GM19438 (cell line): Measurements from ENCODE around the gene TBX20.
"Not testable (repeated sequence)": the region's sequence is repeated elsewhere in the genome, so short reads cannot be mapped to it uniquely, and the experiment has no call there.

Experiments
- ATAC-seq: cut with Tn5 transposase; IDR thresholded peaks from one replicate; pipeline ENCODE4 v1.9.1; 2021; ENCODE audit warnings: low read depth; ENCODE audit not compliant: unreplicated experiment

Gene TBX20

DNA sequence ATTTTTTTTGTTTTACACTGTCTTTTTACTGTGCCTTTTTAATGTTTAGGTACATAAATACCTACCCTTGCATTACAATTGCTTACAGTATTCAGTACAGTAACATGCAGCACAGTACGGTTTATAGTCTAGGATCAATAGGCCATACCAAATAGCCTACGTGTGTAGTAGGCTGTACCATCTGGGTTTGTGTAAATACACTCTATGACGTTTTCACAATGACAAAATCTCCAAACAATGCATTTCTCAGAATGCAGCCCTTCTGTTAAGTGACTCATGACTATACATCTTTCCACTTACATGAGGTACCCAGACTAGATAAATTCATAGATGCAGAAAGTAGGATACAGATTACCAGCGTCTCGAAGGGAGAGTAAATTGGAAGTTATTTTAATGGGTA is 26.5 kb downstream of the TBX20 start:
- not testable (repeated sequence) for ATAC-seq

DNA sequence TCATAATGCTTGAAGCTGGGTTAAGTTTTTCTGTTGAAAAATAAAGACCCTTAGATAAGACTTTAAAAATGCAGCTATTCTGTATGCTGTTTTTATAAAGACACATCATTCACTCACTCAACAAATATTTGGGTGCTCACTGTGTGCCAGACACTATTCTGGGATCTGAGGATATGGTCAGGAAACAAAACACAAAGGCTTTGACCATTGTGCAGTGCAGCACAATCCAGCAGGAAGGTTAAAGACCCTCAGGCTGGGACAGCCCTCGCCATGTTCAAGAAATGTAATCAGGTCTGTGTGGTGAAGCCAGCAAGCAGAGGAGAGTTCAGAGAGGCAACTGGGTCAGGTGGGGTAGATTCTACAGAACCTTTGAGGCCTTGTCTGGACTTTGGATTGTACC is 31.5 kb downstream of the TBX20 start:
- ATAC-seq: not testable (repeated sequence)

DNA sequence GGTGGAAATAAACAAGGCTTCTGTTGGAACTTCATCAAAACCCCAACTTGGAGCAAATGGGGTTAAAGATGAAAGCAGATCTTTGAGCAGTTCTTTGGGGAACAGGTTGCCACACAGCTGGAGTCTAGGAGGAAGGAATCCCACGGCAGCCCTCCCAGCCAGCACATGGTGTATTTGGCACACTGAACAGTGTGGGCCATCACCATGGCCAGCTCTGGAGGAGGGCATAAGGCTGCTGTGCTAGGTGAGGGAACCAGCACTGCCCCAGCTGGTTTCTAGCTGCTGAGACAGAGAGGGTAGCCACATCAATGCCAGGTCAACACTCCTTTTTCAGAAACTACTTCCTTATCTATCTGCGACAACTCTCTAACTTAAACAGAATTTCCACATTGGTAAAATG is 33.7 kb downstream of the TBX20 start:
- ATAC-seq: not testable (repeated sequence)

DNA sequence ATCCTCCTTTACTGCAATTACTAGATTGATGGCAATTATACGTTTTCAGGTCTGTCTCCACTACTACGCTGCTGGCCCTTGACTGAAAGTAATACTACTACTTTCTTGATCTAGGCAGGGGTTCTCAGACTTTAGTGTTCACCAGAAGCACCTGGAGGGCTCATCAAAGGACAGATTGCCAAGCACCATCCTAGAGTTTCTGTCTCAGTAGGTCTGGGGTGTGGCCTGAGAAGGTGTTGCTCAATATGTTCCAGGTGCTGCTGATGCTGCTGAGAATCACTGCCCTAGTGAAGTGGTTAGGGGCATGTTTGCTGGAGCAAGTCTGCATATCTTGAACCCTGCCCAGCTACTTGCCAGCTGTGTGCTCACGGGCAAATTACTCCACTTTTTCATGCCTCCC is 37.9 kb downstream of the TBX20 start:
- not testable (repeated sequence) for ATAC-seq

DNA sequence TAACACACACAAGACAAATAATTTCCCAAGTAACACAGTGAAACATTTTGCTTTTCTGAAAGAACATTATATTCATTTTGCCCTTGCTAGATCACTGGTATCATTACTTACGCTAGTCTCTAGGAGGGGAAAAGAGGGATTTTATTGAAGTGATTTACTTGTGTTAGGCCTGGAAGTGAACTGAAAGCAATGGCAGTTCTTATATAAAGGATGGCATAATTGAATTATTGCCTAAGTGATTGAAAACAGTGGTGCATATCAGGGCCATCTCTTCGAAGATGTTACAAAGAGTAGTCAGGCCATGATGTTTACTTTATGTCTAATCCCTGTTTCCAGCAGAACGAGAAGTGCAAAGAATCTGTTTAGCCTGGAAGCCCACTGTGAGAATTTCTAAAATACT is 38.8 kb downstream of the TBX20 start:
- ATAC-seq: not testable (repeated sequence)

DNA sequence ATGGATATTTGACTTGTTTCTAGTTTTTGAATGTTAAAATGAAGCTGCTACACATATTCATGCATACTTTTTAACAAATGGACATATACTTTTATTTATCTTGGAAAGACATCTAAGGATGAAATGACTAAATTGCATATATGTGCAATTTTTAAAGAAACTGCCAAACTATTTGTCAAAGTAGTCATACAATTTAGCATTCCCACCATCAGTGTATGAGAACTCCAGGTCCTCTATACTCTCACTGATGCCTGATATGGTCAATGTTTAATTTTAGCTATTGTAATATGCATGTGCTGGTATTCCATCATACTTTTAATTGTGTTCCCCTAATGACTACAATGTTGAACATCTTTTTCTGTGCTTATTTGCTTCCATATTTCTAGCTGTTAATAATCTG is 47.0 kb downstream of the TBX20 start:
- not testable (repeated sequence) for ATAC-seq

DNA sequence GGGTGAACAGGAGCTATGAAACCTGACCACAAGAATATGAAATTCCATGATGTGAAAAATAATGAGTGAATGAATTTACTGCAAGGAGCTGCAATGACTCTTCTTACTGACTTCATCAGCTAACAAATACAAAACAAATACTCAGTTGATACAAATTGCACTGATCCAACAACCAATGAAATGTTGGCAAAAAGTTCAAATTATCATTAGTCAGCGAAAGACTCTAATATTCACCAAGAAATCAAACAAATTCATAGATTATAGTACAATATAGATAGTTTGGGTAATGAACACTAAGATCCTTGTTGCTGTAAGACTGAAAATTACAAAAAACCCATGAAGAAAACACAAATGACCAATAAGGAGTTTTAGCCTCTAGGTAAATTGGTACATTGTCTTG is 49.0 kb downstream of the TBX20 start:
- not testable (repeated sequence) for ATAC-seq

DNA sequence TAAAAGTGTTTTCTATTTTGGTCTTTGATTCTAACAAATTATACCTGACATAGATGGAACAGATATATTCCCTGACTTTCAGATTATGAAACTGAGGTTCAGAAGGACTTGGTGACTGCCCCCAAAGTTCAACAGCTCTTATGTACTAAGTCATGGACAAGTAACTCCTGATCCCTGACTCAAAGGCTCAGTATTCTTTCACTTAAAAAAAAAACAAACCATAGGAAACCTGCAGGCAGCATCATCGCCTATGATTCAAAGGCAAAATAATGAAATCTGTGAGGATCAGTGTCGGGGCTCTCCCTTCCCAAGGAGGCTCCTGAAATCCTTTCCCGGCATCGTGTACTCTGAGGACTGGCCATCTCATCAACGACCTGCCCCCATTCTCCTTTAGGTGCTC is 49.9 kb downstream of the TBX20 start:
- ATAC-seq: not testable (repeated sequence)

DNA sequence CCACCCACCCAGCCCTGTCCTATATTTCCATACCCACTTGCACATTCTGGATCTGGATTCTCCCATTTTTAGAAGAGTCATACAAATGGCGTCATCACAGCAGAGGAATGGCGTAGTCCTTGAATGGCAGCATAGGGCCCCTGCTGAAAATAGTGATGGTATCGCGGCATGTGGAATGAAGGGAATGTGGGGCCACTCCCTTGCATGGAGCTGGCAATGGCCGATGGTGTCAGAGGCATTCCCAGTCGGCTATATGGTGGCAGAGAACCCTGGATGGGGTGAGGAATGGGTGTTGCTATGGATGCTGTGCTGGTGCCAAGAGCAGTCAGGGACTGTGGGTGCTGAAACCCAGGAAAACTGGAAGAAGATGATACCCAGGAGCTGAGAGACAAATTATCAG is 51.5 kb downstream of the TBX20 start:
- not testable (repeated sequence) for ATAC-seq

DNA sequence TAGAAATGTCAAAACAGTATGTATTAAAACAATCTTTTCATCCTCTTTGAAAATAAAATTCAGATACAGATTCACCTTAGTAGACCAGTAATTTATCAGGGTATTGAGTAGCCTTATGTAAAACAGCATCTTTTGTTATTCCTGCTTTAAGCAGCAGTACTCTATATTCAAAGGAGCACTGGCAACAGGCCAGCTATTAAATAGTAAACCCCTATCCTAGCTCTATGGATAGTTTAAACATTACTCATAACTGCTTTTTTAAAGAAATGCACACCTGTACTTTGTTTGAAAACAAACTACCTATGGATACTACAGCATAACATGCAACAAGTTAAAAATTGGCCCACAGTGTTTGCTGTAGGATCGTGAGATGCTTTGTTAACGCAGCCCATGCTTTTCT is 53.7 kb downstream of the TBX20 start:
- not testable (repeated sequence) for ATAC-seq

DNA sequence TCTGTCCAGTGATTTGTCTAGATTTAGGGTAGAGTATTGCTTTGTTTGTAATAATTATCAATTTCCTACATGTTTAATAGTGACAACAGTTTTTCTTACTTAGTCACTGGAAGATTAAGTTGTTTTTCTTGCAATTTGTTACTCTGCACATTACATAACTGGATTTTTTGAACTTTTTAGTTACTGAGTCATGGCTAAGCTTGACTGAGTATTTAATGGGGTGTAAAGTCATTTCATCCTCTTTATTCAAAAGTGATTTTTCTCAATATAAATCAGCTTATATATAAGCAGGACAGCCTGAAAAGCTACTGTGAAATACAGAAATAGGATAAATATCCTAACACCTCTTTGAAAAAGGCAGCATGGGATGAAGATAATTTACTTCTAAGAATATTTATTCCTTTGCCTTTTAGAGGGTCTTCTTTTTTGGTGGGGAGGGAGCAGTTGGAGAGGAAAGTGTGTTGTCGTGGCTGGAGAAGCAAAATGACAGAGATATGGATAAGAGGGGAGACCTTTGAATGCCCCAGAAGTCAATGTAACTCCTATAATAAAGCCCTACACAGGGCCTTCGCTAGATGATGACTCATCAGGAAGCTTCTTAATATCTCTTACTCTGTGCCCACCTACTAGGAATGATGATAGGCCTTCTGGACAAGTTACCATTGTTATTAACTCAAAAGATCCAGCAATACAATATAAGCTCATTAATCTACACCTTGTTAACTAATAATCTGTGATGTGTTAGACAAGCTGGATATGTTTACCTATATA is 55.3 kb downstream of the TBX20 start:
- not testable (repeated sequence) for ATAC-seq

DNA sequence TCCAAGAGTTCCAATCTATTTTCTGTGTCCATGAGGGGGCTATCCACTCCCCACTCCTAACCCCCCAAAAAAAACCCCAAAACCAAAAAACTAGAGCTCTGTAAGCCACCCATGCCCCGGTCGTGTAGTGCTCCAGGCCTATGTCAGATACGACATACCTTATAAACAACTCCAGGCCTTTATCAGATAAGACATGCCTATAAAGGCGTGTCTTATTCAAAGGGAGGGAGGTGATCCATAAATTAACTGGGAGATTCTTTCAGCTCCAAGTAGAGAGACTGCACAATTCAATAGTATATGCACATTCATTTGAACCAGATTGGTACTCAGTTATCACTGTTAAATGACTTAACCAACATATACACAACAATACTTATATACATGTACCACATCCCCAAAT is 62.3 kb downstream of the TBX20 start:
- not testable (repeated sequence) for ATAC-seq

DNA sequence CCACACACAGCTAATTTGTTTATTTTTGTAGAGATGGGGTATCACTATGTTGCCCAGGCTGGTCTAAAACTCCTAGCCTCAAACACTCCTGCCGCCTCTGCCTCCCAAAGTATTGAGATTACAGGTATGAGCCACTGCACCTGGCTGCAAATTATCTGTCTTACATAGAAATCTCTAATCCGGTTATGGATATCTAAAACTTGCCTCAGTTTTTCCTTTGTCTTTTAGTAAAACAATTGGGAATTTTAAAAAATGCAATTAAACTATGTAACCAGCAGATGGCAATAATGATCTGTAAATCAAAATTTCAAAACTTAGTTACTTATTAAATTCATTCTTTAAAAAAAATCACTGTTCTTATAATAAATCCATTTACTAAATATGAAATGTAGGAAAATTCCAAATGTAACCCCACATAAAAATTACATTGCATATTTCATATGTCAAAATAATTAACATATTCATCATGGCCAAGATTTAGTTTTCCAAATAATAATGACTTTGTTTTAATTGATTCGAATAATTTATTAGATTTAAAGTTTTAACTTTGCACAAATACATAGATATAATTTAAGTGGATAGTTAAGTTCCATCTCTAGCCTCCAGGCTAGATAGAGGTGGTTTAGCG is 63.6 kb downstream of the TBX20 start:
- ATAC-seq: not testable (repeated sequence)

DNA sequence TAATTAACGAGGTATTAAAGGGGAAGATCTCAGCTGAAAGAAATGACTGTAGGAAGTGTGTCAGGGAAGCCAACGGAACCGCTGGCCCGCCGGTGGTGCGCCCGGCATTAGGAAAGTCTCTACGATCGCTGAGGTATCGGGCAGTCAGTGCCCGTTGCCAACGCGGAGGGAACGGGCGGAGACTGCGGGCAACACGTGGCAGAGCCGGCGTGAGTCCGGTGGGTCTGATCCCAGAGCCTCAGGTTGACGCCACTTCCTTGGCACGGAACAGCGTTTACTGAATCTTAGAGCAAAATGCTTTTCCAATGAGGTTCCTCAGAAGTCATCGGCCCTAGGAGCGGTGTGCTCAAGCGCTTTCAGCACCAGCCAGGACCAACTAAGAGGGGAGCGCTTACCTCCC is 67.1 kb downstream of the TBX20 start:
- ATAC-seq: not testable (repeated sequence)

DNA sequence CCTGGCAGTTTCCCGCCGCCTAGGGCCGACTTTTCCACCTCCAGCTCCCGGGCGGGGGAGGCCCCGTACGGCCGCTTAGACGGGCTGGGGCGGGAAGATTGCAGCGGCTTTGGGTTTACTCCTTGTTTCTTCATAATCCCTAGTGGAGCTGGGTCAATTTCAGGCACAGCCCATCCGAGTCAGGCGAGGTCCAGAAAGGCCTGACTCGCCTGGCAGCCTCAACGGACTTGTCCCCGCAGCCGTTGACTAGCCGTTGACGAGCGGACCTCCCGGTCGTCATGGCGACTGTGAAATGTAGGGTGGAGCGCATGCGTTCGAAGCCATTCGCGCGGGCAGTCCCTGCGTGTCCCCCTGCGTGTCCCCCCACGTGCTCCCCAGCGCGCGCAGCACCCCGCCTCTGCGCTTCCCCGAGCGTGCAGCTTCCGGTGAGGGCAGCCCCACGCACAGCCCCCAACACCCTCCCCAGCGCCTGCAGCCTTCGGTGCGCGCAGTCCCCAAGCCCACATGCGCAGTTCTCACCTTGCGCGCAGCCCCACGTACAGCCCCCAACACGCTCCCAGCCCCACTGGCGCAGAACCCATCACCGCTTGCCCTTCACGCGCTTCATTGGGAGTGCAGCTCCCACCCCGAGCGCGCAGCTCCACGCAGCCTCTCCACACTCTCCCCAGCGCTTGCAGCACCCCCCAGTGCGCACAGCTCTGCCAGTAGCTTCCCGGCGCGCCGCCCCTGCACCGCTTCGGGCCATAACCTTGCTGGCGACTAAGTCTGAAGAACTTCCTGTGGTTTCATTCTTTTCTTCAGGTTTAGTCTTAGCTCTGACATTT is 67.8 kb downstream of the TBX20 start:
- no peak for ATAC-seq

DNA sequence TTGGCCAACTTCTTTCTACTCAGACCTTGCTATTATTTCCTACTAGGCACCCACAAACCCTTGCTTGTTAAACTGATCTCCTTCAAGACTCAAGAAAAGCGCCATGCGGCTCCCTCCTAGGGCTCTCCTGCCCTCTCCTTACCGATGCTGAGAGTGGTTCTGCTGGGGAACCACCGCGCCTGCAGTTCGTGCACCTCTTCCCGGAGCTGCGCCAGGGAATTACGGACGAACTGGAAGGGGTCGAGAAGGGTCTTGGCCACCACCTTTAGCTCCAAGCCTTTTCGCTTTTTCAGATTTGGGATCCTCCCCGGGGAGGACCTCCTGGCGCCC is 68.4 kb downstream of the TBX20 start:
- ATAC-seq: not testable (repeated sequence)

DNA sequence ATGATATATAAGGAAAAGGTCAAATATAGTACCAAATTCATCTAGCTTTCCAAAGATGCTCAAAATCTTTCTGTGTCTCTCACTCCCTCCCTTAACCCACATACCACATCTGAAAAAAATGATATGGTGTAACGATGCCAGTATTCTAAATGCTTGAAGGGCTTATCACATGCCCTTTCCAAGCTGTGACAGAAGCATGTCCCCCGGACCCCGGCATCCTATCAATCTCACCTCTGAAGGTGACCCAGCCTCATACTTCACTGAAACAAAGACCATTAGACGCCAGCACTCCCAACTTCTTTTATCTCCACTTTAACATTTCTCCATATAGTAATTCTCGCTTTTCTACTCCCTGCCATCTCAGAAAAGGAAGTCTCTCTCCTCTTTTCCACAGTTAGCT is 68.9 kb downstream of the TBX20 start:
- ATAC-seq: not testable (repeated sequence)

DNA sequence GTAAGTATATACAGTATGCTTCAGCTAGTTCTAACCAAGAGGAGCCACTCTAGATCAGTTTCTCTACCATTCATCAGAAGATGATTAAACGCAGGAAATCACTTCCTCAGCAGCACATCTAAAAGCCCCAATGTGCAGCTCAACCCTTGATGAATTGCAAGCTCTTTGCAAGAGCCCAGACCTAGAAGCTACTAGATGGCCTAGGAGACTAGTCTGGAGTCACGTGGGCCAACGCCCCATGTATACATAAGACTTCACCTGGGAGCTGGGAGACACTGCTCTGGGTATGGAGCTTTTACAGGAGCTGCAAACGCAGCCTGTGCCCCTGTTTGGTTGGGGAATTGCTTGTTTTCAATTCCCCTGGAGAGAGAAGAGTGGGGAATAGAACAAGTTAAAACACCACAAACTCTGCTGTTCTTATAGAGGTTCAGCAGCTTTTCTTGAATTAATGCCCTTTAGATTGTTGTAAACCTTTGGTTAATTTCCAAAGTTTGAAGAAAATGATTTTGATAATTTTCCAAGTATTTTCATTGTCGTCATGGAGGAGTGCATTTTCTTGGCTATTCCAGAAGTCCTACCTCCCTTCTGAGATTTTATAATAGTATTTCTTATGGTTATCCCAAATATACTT is 69.9 kb downstream of the TBX20 start:
- not testable (repeated sequence) for ATAC-seq

DNA sequence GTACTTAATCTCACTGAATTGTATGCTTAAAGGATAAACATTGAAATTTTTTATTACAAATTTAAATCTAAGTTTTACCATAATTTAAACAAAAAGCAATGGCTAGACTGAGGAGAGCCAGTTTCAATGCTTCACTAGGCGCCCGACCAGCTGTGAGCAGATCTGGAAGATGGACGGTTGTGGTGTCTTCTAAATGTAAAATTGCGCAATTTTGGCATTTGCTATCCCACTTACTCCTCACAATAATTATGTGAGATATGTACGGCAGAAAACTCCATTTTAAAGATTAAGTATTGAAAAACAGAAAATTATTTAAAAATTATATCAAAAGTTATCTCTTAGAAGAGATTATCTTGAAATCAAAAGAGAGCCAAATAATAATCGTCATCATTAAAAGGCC is 73.2 kb downstream of the TBX20 start:
- not testable (repeated sequence) for ATAC-seq

DNA sequence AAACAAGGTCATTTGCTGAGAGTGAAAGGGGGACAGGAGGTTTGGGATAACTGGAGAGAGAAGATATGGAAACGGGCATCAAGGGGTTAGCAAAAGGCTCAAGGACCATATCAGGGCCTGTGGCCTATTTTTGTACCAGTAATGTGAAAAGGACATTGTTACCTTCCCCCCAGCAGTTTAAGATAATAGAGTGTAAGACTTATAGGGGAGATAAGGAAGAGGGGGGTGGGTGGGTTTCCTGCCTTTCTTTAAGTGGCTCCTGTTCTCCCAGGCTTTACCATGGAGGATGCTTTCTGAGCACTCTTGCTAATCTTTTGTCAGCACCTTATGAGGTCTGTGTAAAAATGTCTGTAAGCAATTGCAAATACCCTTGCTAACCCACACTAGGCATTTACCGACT is 80.7 kb downstream of the TBX20 start:
- not testable (repeated sequence) for ATAC-seq

DNA sequence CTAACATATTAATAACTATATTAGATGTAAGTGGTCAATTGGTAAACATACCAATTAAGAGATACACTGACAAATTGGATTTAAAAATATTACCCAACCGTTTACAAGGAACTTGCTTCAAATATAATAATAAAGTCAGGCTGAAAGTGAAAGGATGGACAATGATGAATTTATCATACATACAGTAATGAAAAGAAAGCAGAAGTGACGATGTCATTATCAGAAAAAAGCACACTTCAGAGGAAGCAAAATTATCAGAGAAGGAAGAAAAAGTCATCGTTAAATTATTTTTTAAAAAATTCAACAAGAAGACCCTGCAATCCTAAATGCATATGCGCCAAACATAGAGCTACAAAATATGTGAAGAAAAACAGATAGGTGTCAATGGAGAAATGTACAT is 81.8 kb downstream of the TBX20 start:
- not testable (repeated sequence) for ATAC-seq
